K562 (cell line): ENCODE measurements around the gene GMIP. TPM values are rescaled to one million over a fixed set of nuclear protein-coding genes. Genes with fewer than 3 reads are reported as not detected.

Experiments
- ATAC-seq: fragments of 200-7000 bp; cut with Tn5 transposase; 3 replicates; pipeline ENCODE4 v1.9.1; 2020; ENCODE audit warnings: moderate library complexity
- BruUV-seq: library from RNA; stranded (reverse); fragments of 400-500 nt; replicated peaks from 2 replicates; lab custom pipeline; 2021; lab: Mats Ljungman, UMichigan
- CTCF ChIA-PET: fragments of 300-600 bp; formaldehyde crosslinking; extraction: SDS; loops from one replicate; lab custom pipeline; 2021; ENCODE audit warnings: low intra/inter-chr PET ratio; lab: Yijun Ruan, JAX
- POLR2A ChIA-PET: fragments of 300-600, 350-650 bp; sonication (Branson Sonifier 250); formaldehyde crosslinking; extraction: SDS; loops from one replicate; lab custom pipeline; 2021; ENCODE audit warnings: antibody characterized with exemption, inconsistent platforms; lab: Yijun Ruan, JAX
- DNase-seq, 4 experiments: peaks; one replicate each; pipeline versions ENCODE4 v3.0.0 to v3.0.0-alpha.2; 2011 to 2018; ENCODE audit warnings: low spot score in 3 of 4, mixed read lengths in 3 of 4; ENCODE audit errors: extremely low read depth in 1 of 4
- FAIRE-seq: peaks from 2 replicates; lab custom pipeline; 2011; peaks lifted over from hg19 to GRCh38; lab: Jason Lieb, UNC
- H2AFZ ChIP-seq: 2 replicates; pipeline ENCODE4 v1.6.0; 2011; ENCODE audit warnings: low read depth, low read length, control low read depth, inconsistent platforms
- H3K27ac ChIP-seq: fragments of 200-600 bp; 3 replicates; pipeline ENCODE4 v1.8.0; 2011; ENCODE audit warnings: low read depth, mild to moderate bottlenecking, control low read depth, inconsistent platforms, low read length, moderate library complexity, mixed read lengths; ENCODE audit errors: extremely low read depth
- H3K27me3 ChIP-seq, 2 experiments: fragments of 300-600 bp in 1 of 2; 2 replicates in 1 of 2; 3 replicates in 1 of 2; pipeline versions ENCODE4 v1.6.0 to v1.8.0; 2011; ENCODE audit warnings: inconsistent platforms in 2 of 2, low read length in 2 of 2, mild to moderate bottlenecking in 1 of 2, mixed read lengths in 1 of 2, moderate library complexity in 1 of 2; ENCODE audit not compliant: control insufficient read depth in 2 of 2, insufficient read depth in 2 of 2
- H3K36me3 ChIP-seq: fragments of 300-600 bp; 3 replicates; pipeline ENCODE4 v1.8.0; 2011; ENCODE audit warnings: mild to moderate bottlenecking, low read length, inconsistent platforms; ENCODE audit not compliant: control insufficient read depth, insufficient read depth
- H3K4me1 ChIP-seq, 2 experiments: fragments of 200-600 bp in 1 of 2; replicated peaks in 1 of 2; 2 replicates in 1 of 2; 3 replicates in 1 of 2; pipeline versions ENCODE4 v1.5.1 to v1.8.0; 2011; ENCODE audit warnings: inconsistent platforms in 2 of 2, low read length in 2 of 2, mild to moderate bottlenecking in 1 of 2, mixed read lengths in 1 of 2, moderate library complexity in 1 of 2; ENCODE audit not compliant: control insufficient read depth in 2 of 2, insufficient read depth in 2 of 2
- H3K4me2 ChIP-seq: 2 replicates; pipeline ENCODE4 v1.6.1; 2011; ENCODE audit warnings: low read length, control low read depth, inconsistent platforms, mixed read lengths; ENCODE audit not compliant: insufficient read depth
- H3K4me3 ChIP-seq: fragments of 200-600 bp; sonication (generic), shearing (Covaris generic); 2 replicates; pipeline ENCODE4 v1.5.1; 2016; ENCODE audit warnings: control low read depth, inconsistent platforms
- H3K79me2 ChIP-seq: fragments of 200-600 bp; 3 replicates; pipeline ENCODE4 v1.8.0; 2011; ENCODE audit warnings: low read length, inconsistent platforms; ENCODE audit not compliant: control insufficient read depth, insufficient read depth
- H3K9ac ChIP-seq, 2 experiments: 2 replicates each; pipeline versions ENCODE4 v1.6.0 to v1.6.1; 2011; ENCODE audit warnings: low read depth in 2 of 2, low read length in 2 of 2, control low read depth in 1 of 2, inconsistent platforms in 1 of 2, mild to moderate bottlenecking in 1 of 2, mixed read lengths in 1 of 2; ENCODE audit not compliant: insufficient read depth in 1 of 2
- H3K9me1 ChIP-seq: one replicate; pipeline ENCODE4 v1.6.0; 2011; ENCODE audit warnings: inconsistent platforms, mild to moderate bottlenecking, low read length, moderate library complexity; ENCODE audit not compliant: control insufficient read depth, insufficient read depth
- H3K9me3 ChIP-seq: replicated peaks from 2 replicates; pipeline ENCODE4 v1.5.1; 2011; ENCODE audit warnings: low read depth, low read length, inconsistent platforms; ENCODE audit not compliant: control insufficient read depth, insufficient read depth
- H4K20me1 ChIP-seq: replicated peaks from 2 replicates; pipeline ENCODE4 v1.6.1; 2011; ENCODE audit warnings: low read length, inconsistent platforms, mixed read lengths; ENCODE audit not compliant: control insufficient read depth, insufficient read depth
- HIVEP1 ChIP-seq: fragments of 250-450 bp; sonication (Bioruptor Pico); IDR thresholded peaks from 2 replicates; pipeline ENCODE4 v1.4.0; 2020; ENCODE audit warnings: mild to moderate bottlenecking
- POLR2G ChIP-seq: fragments of 200-400 bp; formaldehyde crosslinking; IDR thresholded peaks from 2 replicates; pipeline ENCODE4 v1.6.1; 2017; ENCODE audit warnings: low read depth, mild to moderate bottlenecking, antibody characterized with exemption, low read length, moderate library complexity
- RBFOX2 ChIP-seq: fragments of 200-400 bp; formaldehyde crosslinking; IDR thresholded peaks from 2 replicates; pipeline ENCODE4 v1.6.1; 2017; ENCODE audit warnings: low read depth, mild to moderate bottlenecking, low read length, moderate library complexity
- WGBS: fragments of 100-300 bp; shearing (Covaris generic); methylation state at CpG from one replicate; pipeline ENCODE4 v1.1.6; 2016; ENCODE audit warnings: low coverage, mixed read lengths; ENCODE audit not compliant: insufficient coverage; ENCODE audit errors: missing lambda C conversion rate; 5-methylcytosine and 5-hydroxymethylcytosine counted together
- in situ Hi-C: fragments of 300-500 bp; cut with MboI; formaldehyde crosslinking; loops from 4 replicates; pipeline ENCODE4 v1.15.0; 2018; ENCODE audit warnings: inconsistent platforms, mixed read lengths
- intact Hi-C: fragments of 100-400 bp; cut with micrococcal nuclease; formaldehyde crosslinking; loops from 2 replicates; pipeline ENCODE4 v1.14.2; 2022
- polyA plus RNA-seq, 8 experiments: library from polyadenylated mRNA; depleted of rRNA in 4 of 8; stranded (reverse) in 5 of 8; unstranded in 3 of 8; fragments of >200 nt; fragmentation: Nextera tagmentation in 2 of 8; fragmentation: Illumina TruSeq in 1 of 8; extraction: Ambion mirVana in 2 of 8; extraction: Trizol in 1 of 8; gene quantifications; 2 replicates each; pipeline versions ENCODE4 v1.2.1 to v1.2.3, GENCODE V29; 2011 to 2014; ENCODE audit warnings: inconsistent platforms in 1 of 8, missing spikeins in 1 of 8
- total RNA-seq, 7 experiments: library from RNA; depleted of rRNA in 6 of 7; stranded (reverse); fragments of >200 nt in 6 of 7; fragmentation: Illumina TruSeq in 2 of 7; extraction: Trizol in 2 of 7; gene quantifications; 2 replicates each; pipeline versions ENCODE4 v1.2.1 to v1.2.3, GENCODE V29; 2011 to 2021; ENCODE audit warnings: low replicate concordance in 1 of 7
- TF ChIP-seq, protein P1 (sequence below), 2 experiments: fragments of 150-350 bp in 1 of 2; IDR thresholded peaks; 2 replicates each; pipeline ENCODE4 v1.6.1; 2012 to 2016; ENCODE audit warnings: low read depth in 2 of 2, low read length in 2 of 2, mild to moderate bottlenecking in 1 of 2, moderate library complexity in 1 of 2

The GMIP gene
- total and polyA plus RNA-seq, 9 of the 15 experiments (the other 6 are each of a cell fraction or from before 2014, with no cell fraction given) = 0.14 to 15.8 (median 3.2) TPM

DNA sequence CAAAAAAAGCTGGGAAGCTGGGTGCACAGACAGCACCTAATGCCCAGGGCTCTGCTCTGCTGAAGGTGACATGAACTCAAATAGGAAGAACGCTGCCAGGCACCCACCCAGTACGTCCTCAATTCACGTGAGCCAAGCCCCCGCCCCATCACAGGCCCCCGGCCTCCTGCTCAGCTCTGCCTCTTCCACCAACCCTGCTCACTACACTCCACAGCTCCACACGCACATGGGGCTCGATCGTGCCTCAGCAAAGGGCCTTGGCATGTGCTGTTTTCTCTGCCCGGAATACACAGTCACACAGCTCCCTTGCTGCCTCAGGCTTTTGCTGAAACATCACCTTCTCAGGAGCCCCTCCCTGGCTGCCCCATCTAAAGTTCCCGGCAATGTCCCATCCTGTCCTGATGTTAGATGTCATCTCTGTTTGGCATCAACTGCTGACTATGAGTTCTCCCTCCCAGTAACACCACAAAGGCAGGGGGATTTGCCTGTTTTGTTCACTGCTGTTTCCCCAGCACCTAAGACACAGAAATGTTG, 17.8 kb upstream of the GMIP start:
- ChIA-PET POLR2A (interaction anchor here (0.8 to 5.0 kb wide), 4 partner anchors 10 to 239 kb away, joined by 3 to 40 read pairs (median 5); partner anchors contain the start of gene ZNF93), CTCF (no interaction called here)
- no peak for ATAC-seq
- TF ChIP-seq POLR2G (peak; percentile 43; the same call in 1 of the 2 replicates), RBFOX2 (0 out of 2 replicates have a peak, but pooled peaks have one; percentile 12), HIVEP1 (CRISPR knock-in tag) (no peak)
- TF ChIP-seq, protein P1, sequence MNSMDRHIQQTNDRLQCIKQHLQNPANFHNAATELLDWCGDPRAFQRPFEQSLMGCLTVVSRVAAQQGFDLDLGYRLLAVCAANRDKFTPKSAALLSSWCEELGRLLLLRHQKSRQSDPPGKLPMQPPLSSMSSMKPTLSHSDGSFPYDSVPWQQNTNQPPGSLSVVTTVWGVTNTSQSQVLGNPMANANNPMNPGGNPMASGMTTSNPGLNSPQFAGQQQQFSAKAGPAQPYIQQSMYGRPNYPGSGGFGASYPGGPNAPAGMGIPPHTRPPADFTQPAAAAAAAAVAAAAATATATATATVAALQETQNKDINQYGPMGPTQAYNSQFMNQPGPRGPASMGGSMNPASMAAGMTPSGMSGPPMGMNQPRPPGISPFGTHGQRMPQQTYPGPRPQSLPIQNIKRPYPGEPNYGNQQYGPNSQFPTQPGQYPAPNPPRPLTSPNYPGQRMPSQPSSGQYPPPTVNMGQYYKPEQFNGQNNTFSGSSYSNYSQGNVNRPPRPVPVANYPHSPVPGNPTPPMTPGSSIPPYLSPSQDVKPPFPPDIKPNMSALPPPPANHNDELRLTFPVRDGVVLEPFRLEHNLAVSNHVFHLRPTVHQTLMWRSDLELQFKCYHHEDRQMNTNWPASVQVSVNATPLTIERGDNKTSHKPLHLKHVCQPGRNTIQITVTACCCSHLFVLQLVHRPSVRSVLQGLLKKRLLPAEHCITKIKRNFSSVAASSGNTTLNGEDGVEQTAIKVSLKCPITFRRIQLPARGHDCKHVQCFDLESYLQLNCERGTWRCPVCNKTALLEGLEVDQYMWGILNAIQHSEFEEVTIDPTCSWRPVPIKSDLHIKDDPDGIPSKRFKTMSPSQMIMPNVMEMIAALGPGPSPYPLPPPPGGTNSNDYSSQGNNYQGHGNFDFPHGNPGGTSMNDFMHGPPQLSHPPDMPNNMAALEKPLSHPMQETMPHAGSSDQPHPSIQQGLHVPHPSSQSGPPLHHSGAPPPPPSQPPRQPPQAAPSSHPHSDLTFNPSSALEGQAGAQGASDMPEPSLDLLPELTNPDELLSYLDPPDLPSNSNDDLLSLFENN (IDR thresholded peaks at IDR 0.05; ENCODE audit: low read depth in 2 of 2, low read length in 2 of 2) = no peak
- no peak for FAIRE-seq
- H3K9me1 ChIP-seq = no peaks in the 10 kb centered on the region
- 90% methylated on average over 10 of the region's 10 CpGs for WGBS
- intact Hi-C loops = loop anchor here (10.0 kb wide), 1 partner anchor 74 kb away; the partner anchor contains the start of gene ZNF14
- H3K9ac ChIP-seq = peak overlapping the region in 1 of 2 experiments; percentile 95; a peak in 2 of 4 replicates
- in situ Hi-C loops = no loop called here
- no peak for DNase-seq
- H3K4me1 ChIP-seq = peaks cover 10 to 36% of the 10 kb centered on the region in 2 experiments; a peak in 4 of 5 replicates
- H3K27me3 ChIP-seq = no peaks in the 10 kb centered on the region
- no peak overlapping the region for H2AFZ ChIP-seq
- BruUV-seq = no TSS peak
- H3K4me3 ChIP-seq = no peak overlapping the region
- H3K4me2 ChIP-seq = peak overlapping the region; percentile 99; the same call in 1 of the 2 replicates
- H3K9me3 ChIP-seq = no peaks in the 10 kb centered on the region; the same call in 1 of the 2 replicates
- H3K79me2 ChIP-seq = peaks cover 36% of the 10 kb centered on the region
- peaks cover 9% of the 10 kb centered on the region; the same call in 1 of the 2 replicates for H4K20me1 ChIP-seq
- H3K27ac ChIP-seq = no peak overlapping the region
- H3K36me3 ChIP-seq = peaks cover 52% of the 10 kb centered on the region
